ENCODE measurements around the gene REV1.

REV1 gene

GRCh38 chr2:99404797-99405669 lies 84.8 kb downstream of the REV1 start:
- no peak for TF ChIP-seq CTCF (IDR thresholded peaks at IDR 0.05; ENCODE audit: insufficient read depth, low read depth, low read length, missing control alignments)
- DNase-seq (ENCODE audit: low read depth) = no peak
- no peak overlapping the region for H3K4me3 ChIP-seq (ENCODE audit: low read length)

GRCh38 chr2:99404039-99404796 lies 85.6 kb downstream of the REV1 start:
- no peak overlapping the region for H3K4me3 ChIP-seq (ENCODE audit: low read length)
- DNase-seq (ENCODE audit: low read depth) = peak; percentile 87
- no peak for TF ChIP-seq CTCF (IDR thresholded peaks at IDR 0.05; ENCODE audit: insufficient read depth, low read depth, low read length, missing control alignments)

- DNase-seq (ENCODE audit: low read depth) = no peak
Observed at GRCh38 chr2:99403524-99403923, 86.3 kb downstream of the REV1 start.

GRCh38 chr2:99403084-99403483 lies 86.7 kb downstream of the REV1 start:
- DNase-seq (ENCODE audit: low read depth) = peak; percentile 12
- no peak overlapping the region for H3K4me3 ChIP-seq (ENCODE audit: low read length)
- no peak for TF ChIP-seq CTCF (IDR thresholded peaks at IDR 0.05; ENCODE audit: insufficient read depth, low read depth, low read length, missing control alignments)

More at GRCh38 chr2:99403524-99403923, 86.3 kb downstream of the REV1 start:
- TF ChIP-seq CTCF (IDR thresholded peaks at IDR 0.05; ENCODE audit: insufficient read depth, low read depth, low read length, missing control alignments) = no peak
- no peak overlapping the region for H3K4me3 ChIP-seq (ENCODE audit: low read length)

GRCh38 chr2:99401841-99402240 lies 88.0 kb downstream of the REV1 start:
- no peak for TF ChIP-seq CTCF (IDR thresholded peaks at IDR 0.05; ENCODE audit: insufficient read depth, low read depth, low read length, missing control alignments)
- no peak for DNase-seq (ENCODE audit: low read depth)
- no peak overlapping the region for H3K4me3 ChIP-seq (ENCODE audit: low read length)

- no peak overlapping the region for H3K4me3 ChIP-seq (ENCODE audit: low read length)
- no peak for TF ChIP-seq CTCF (IDR thresholded peaks at IDR 0.05; ENCODE audit: insufficient read depth, low read depth, low read length, missing control alignments)
- DNase-seq (ENCODE audit: low read depth) = no peak
Observed at GRCh38 chr2:99399795-99400194, 90.0 kb downstream of the REV1 start.
